Mucosa of descending colon (tissue), 3 donors: ENCODE measurements around the gene AMACR. TPM values are rescaled to one million over a fixed set of nuclear protein-coding genes. Genes with fewer than 3 reads are reported as not detected.
A peak's percentile ranks its signal among the peaks of the same experiment; 100 is the strongest.

Experiments used
- ATAC-seq: fragments of 200-7000 bp; cut with Tn5 transposase; one replicate; pipeline ENCODE4 v1.9.1; 2020; ENCODE audit warnings: mild to moderate bottlenecking, moderate library complexity
- DNase-seq, 3 donors: peaks; one replicate each; pipeline ENCODE4 v3.0.0-alpha.2; 2020
- H3K36me3 ChIP-seq: fragments of 200-600 bp; one replicate; pipeline ENCODE4 v1.8.0; 2021; ENCODE audit warnings: low read depth, mild to moderate bottlenecking
- H3K4me1 ChIP-seq: fragments of 200-600 bp; one replicate; pipeline ENCODE4 v1.8.0; 2021; ENCODE audit warnings: low read depth, mild to moderate bottlenecking
- H3K4me3 ChIP-seq: fragments of 200-600 bp; one replicate; pipeline ENCODE4 v1.8.0; 2021; ENCODE audit warnings: mild to moderate bottlenecking
- H3K9me3 ChIP-seq: fragments of 200-600 bp; one replicate; pipeline ENCODE4 v1.8.0; 2021; ENCODE audit warnings: mild to moderate bottlenecking
- CTCF ChIP-seq: fragments of 200-600 bp; IDR thresholded peaks from one replicate; pipeline ENCODE4 v1.8.0; 2022; ENCODE audit warnings: antibody characterized with exemption, mild to moderate bottlenecking
- intact Hi-C, 2 donors: fragments of 100-400 bp; cut with DNase I in 1 of 2; cut with micrococcal nuclease in 1 of 2; formaldehyde crosslinking; loops; one replicate each; pipeline versions ENCODE4 v1.11.0 to v1.11.1; 2022; cut with DNase I, micrococcal nuclease
- long read RNA-seq, 2 donors: library from polyadenylated mRNA; unstranded; transcript quantifications; one replicate each; pipeline ENCODE4 v2.0.0, GENCODE V29; 2019 to 2021
- total RNA-seq, 3 donors: library from RNA; stranded (reverse); fragmentation: NEBNext Ultra II Directional in 2 of 3; extraction: Animal tissue kit (Norgen Biotek cat#: 25700) in 2 of 3; gene quantifications; one replicate each; pipeline versions ENCODE4 v1.2.1 to v1.2.4, GENCODE V29; 2021 to 2023
- donor health status: DM: no; HTN: no; CAD: no; lungs with moderate emphysema.
- donor health status: DM: no; HTN: no; CAD: no.
- donor health status: DM: no; HTN: yes; CAD: no.

AMACR gene
- total RNA-seq: 100 to 1,000 TPM in 1 of 3 donors, 10 to 100 TPM in 2; 36.3 to 111 (median 75.3) TPM
- long read RNA-seq, donor 1, full-length matches to known transcripts: 36 of 38 reads
- long read RNA-seq, donor 1, partial matches to known transcripts: 0 of 38 reads
- long read RNA-seq, donor 1, other reads (novel, unspliced or antisense): 2 of 38 reads
- long read RNA-seq, donor 2, full-length matches to known transcripts: 56 of 58 reads
- long read RNA-seq, donor 2, partial matches to known transcripts: 1 of 58 reads
- long read RNA-seq, donor 2, other reads (novel, unspliced or antisense): 1 of 58 reads

- peak; percentile 94 for ATAC-seq
Observed at GRCh38 chr5:34007621-34008600, at the start of gene AMACR. AMACR (minus strand) TSS chr5:34008050; CDS start chr5:34008019, 31 bp downstream.

GRCh38 chr5:34057569-34057968 is 49.7 kb upstream of the AMACR start:
- Histone ChIP-seq H3K4me3 (no peak overlapping the region), H3K4me1 (no peaks in the 10 kb centered on the region), H3K36me3 (no peaks in the 10 kb centered on the region), H3K9me3 (no peaks in the 10 kb centered on the region)
- ATAC-seq: no peak
- DNase-seq: no peak
- intact Hi-C loops: no loop called here
- TF ChIP-seq CTCF: no peak

More at GRCh38 chr5:34007621-34008600, at the start of gene AMACR:
- Histone ChIP-seq H3K4me1 (peaks cover 8% of the 10 kb centered on the region), H3K36me3 (no peaks in the 10 kb centered on the region), H3K9me3 (no peaks in the 10 kb centered on the region), H3K4me3 (peak within 1 kb of the TSS; percentile 30)
- TF ChIP-seq CTCF: no peak
- intact Hi-C loops: no loop called here
- peak; percentile 95 to 97 (median 96) for DNase-seq

GRCh38 chr5:34057118-34057517 is 49.3 kb upstream of the AMACR start:
- ATAC-seq (no peak), DNase-seq (no peak)
- TF ChIP-seq CTCF: no peak
- Histone ChIP-seq H3K4me1 (no peaks in the 10 kb centered on the region), H3K9me3 (no peaks in the 10 kb centered on the region), H3K36me3 (no peaks in the 10 kb centered on the region), H3K4me3 (no peak overlapping the region)
- intact Hi-C loops: no loop called here

GRCh38 chr5:34055667-34056066 is 47.8 kb upstream of the AMACR start:
- Histone ChIP-seq H3K36me3 (no peaks in the 10 kb centered on the region), H3K4me1 (no peaks in the 10 kb centered on the region), H3K9me3 (no peaks in the 10 kb centered on the region), H3K4me3 (no peak overlapping the region)
- intact Hi-C loops: no loop called here
- ATAC-seq: no peak
- no peak for TF ChIP-seq CTCF
- DNase-seq: no peak

GRCh38 chr5:34054400-34054729 is 46.5 kb upstream of the AMACR start:
- Histone ChIP-seq H3K36me3 (no peaks in the 10 kb centered on the region), H3K9me3 (no peaks in the 10 kb centered on the region), H3K4me3 (no peak overlapping the region), H3K4me1 (no peaks in the 10 kb centered on the region)
- intact Hi-C loops: no loop called here
- DNase-seq: no peak
- ATAC-seq: no peak
- TF ChIP-seq CTCF: no peak
